GM19397 (cell line): Measurements from ENCODE around the gene AKAP12.

Experiments
- ATAC-seq: cut with Tn5 transposase; IDR thresholded peaks from one replicate; pipeline ENCODE4 v1.9.1; 2021; ENCODE audit warnings: mild to moderate bottlenecking, moderate library complexity; ENCODE audit not compliant: unreplicated experiment

The AKAP12 gene

GRCh38 chr6:151276112-151276740, 36.5 kb downstream of the AKAP12 start:
- no peak for ATAC-seq

GRCh38 chr6:151279891-151280290, 40.1 kb downstream of the AKAP12 start:
- ATAC-seq, result no peak

- ATAC-seq, result no peak
Observed at GRCh38 chr6:151280859-151281258, 41.1 kb downstream of the AKAP12 start.

GRCh38 chr6:151284012-151284411, 44.2 kb downstream of the AKAP12 start:
- peak; percentile 44 for ATAC-seq

- ATAC-seq, result peak; percentile 50
Observed at GRCh38 chr6:151284548-151285017, 44.8 kb downstream of the AKAP12 start.

- ATAC-seq, result no peak
Observed at GRCh38 chr6:151285122-151285521, 45.4 kb downstream of the AKAP12 start.

GRCh38 chr6:151286214-151286613, 46.4 kb downstream of the AKAP12 start:
- no peak for ATAC-seq

GRCh38 chr6:151288712-151289398, 49.1 kb downstream of the AKAP12 start:
- ATAC-seq, result no peak

GRCh38 chr6:151289399-151290007, 49.7 kb downstream of the AKAP12 start:
- ATAC-seq, result no peak

GRCh38 chr6:151290877-151291721, 51.3 kb downstream of the AKAP12 start:
- no peak for ATAC-seq

- no peak for ATAC-seq
Observed at GRCh38 chr6:151291722-151292059, 51.9 kb downstream of the AKAP12 start.

GRCh38 chr6:151292974-151293687, 53.4 kb downstream of the AKAP12 start:
- ATAC-seq, result no peak

- ATAC-seq, result no peak
Observed at GRCh38 chr6:151293688-151294016, 53.9 kb downstream of the AKAP12 start.

GRCh38 chr6:151294561-151295101, 54.9 kb downstream of the AKAP12 start:
- no peak for ATAC-seq

- no peak for ATAC-seq
Observed at GRCh38 chr6:151297886-151298285, 58.1 kb downstream of the AKAP12 start.

- no peak for ATAC-seq
Observed at GRCh38 chr6:151299011-151299410, 59.2 kb downstream of the AKAP12 start.

GRCh38 chr6:151300267-151300991, 60.7 kb downstream of the AKAP12 start:
- ATAC-seq, result no peak

- no peak for ATAC-seq
Observed at GRCh38 chr6:151301547-151301946, 61.8 kb downstream of the AKAP12 start.

GRCh38 chr6:151303231-151303630, 63.5 kb downstream of the AKAP12 start:
- ATAC-seq, result no peak

GRCh38 chr6:151306269-151306783, 66.6 kb downstream of the AKAP12 start:
- no peak for ATAC-seq
